ENCODE data around the gene CMTM5. TPM values are rescaled to one million over a fixed set of nuclear protein-coding genes. Genes with fewer than 3 reads are reported as not detected.

CMTM5 gene
- total RNA-seq, 3 donors from 2014 or later = 0.58 to 3.5 (median 0.58) TPM

GRCh38 chr14:23428686-23429495, 52.0 kb downstream of the CMTM5 start:
- ATAC-seq = no peak
- TF ChIP-seq, protein P1, sequence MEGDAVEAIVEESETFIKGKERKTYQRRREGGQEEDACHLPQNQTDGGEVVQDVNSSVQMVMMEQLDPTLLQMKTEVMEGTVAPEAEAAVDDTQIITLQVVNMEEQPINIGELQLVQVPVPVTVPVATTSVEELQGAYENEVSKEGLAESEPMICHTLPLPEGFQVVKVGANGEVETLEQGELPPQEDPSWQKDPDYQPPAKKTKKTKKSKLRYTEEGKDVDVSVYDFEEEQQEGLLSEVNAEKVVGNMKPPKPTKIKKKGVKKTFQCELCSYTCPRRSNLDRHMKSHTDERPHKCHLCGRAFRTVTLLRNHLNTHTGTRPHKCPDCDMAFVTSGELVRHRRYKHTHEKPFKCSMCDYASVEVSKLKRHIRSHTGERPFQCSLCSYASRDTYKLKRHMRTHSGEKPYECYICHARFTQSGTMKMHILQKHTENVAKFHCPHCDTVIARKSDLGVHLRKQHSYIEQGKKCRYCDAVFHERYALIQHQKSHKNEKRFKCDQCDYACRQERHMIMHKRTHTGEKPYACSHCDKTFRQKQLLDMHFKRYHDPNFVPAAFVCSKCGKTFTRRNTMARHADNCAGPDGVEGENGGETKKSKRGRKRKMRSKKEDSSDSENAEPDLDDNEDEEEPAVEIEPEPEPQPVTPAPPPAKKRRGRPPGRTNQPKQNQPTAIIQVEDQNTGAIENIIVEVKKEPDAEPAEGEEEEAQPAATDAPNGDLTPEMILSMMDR (IDR thresholded peaks at IDR 0.05) = no peak
- no peaks in the 10 kb centered on the region for H3K4me1 ChIP-seq (ENCODE audit: low read depth)
- no peak for DNase-seq
- intact Hi-C loops (cut with DNase I, micrococcal nuclease) = no loop called here
- H3K9me3 ChIP-seq = no peaks in the 10 kb centered on the region
- H3K4me3 ChIP-seq = no peak overlapping the region
- no peaks in the 10 kb centered on the region for H3K36me3 ChIP-seq (ENCODE audit: low read depth)

Small RNA genes lying within 50 kb of the gene (microRNA-seq; reads per million reads assigned to microRNA genes)
- not detected for gene MIR208A
- gene MIR208B = not detected

Other genes with a start within 250 kb of the CMTM5 start
- gene SLC7A8, start 193.4 kb upstream of the CMTM5 start, total RNA-seq = 10 to 100 TPM; 16.0 to 26.4 (median 22.0) TPM
- not detected for gene RNF212B, start 139.1 kb upstream of the CMTM5 start, total RNA-seq
- gene HOMEZ, start 90.9 kb upstream of the CMTM5 start, total RNA-seq = 10 to 100 TPM; 15.3 to 18.3 (median 17.3) TPM
- 10 to 100 TPM; 16.2 to 17.3 (median 17.1) TPM for gene PPP1R3E, start 74.2 kb upstream of the CMTM5 start, total RNA-seq
- gene BCL2L2, start 70.2 kb upstream of the CMTM5 start, total RNA-seq = 100 to 1,000 TPM in 1 of 3 donors, 10 to 100 TPM in 2; 40.6 to 116 (median 41.4) TPM
- 100 to 1,000 TPM; 157 to 185 (median 157) TPM for gene PABPN1, start 55.6 kb upstream of the CMTM5 start, total RNA-seq
- 10 to 100 TPM in 1 of 3 donors, 1 to 10 TPM in 2; 2.3 to 35.5 (median 5.4) TPM for gene SLC22A17, start 24.2 kb upstream of the CMTM5 start, total RNA-seq
- 10 to 100 TPM in 1 of 3 donors, 1 to 10 TPM in 1, under 1 TPM in 1; 0.98 to 16.6 (median 3.3) TPM for gene EFS, start 11.9 kb upstream of the CMTM5 start, total RNA-seq
- gene IL25, start 4.2 kb upstream of the CMTM5 start, total RNA-seq = not detected
- 1 to 10 TPM in 1 of 3 donors, under 1 TPM in 1, not detected in 1; 0.09 to 1.4 TPM for gene MYH6, start 31.2 kb downstream of the CMTM5 start, total RNA-seq
- gene MYH7, start 58.6 kb downstream of the CMTM5 start, total RNA-seq = 1 to 10 TPM in 2 of 3 donors, under 1 TPM in 1; 0.13 to 6.2 (median 1.2) TPM
- 10 to 100 TPM; 29.1 to 35.3 (median 29.9) TPM for gene NGDN, start 92.7 kb downstream of the CMTM5 start, total RNA-seq
- 1 to 10 TPM in 2 of 3 donors, under 1 TPM in 1; 0.92 to 3.2 (median 1.6) TPM for gene ZFHX2, start 174.7 kb downstream of the CMTM5 start, total RNA-seq
- gene THTPA, start 179.2 kb downstream of the CMTM5 start, total RNA-seq = 10 to 100 TPM; 16.8 to 17.4 (median 17.4) TPM
- gene AP1G2, start 190.7 kb downstream of the CMTM5 start, total RNA-seq = 100 to 1,000 TPM in 2 of 3 donors, 10 to 100 TPM in 1; 95.4 to 271 (median 122) TPM
- gene JPH4, start 201.7 kb downstream of the CMTM5 start, total RNA-seq = 1 to 10 TPM in 1 of 3 donors, under 1 TPM in 2; 0.26 to 3.7 (median 0.87) TPM

All from mucosa of descending colon (tissue), 3 donors.